ENCODE data around the gene TMEM235. TPM values are rescaled to one million over a fixed set of nuclear protein-coding genes. Genes with fewer than 3 reads are reported as not detected.
A peak's percentile ranks its signal among the peaks of the same experiment; 100 is the strongest.

TMEM235 gene
- total and polyA plus RNA-seq, 9 of the 15 experiments (the other 6 are each of a cell fraction or from before 2014, with no cell fraction given): not detected

DNA sequence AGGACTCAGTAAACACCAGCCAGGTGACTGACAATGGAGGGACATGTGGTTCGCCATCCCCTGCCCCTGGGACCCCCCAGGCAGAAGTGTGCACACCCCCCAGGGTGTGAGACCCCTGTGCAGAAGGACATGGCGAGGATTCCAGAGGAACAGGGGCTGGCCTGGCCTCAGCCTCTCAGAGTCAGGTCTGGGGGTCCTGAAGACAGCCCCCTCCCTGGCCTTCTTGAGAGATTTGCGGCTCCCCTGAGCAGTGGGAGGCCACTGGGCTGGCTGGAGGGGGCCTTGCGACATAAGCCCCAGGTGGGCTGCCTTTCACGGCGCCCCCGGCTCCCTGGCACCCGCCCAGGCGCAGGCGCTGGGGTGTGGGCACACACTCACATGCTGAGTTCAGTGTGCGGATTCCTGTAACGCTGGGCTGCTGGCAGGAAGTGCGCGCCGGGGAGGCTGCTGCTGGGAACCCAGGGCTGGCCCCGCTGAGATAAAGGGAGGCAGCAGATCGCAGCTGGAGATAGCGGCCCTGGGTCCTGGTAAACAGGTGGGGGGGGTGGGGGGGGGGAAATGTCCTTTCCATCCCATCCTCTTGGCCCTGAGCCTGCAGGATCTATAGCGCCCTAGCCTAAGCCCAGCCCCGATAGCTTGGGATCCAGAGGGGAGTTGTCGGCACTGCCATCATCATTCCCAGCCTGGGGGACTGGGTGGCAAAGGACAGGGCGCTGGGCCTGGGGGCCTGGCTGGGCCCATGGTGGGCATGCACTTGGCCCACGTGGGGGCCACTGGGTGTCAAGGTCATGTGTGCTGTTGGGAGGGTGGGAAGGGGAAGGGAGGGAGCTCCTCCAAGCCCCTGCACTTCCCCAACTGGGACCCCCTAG, 27.1 kb downstream of the TMEM235 start (continued):
- TF ChIP-seq ZNF184 (CRISPR knock-in tag; IDR thresholded peaks at IDR 0.05) (no peak), CXXC5 (CRISPR knock-in tag; IDR thresholded peaks at IDR 0.05) (peak; percentile 87), MGA (IDR thresholded peaks at IDR 0.05) (no peak; the same call in 1 of the 2 replicates), JUND (IDR thresholded peaks at IDR 0.05; ENCODE audit: borderline replicate concordance, low read depth, low read length) (peak; percentile 26; the same call in 1 of the 2 replicates), JUND (tag; IDR thresholded peaks at IDR 0.05; ENCODE audit: borderline replicate concordance, low read depth, low read length) (peak; percentile 53; the same call in 1 of the 3 replicates), TARDBP (IDR thresholded peaks at IDR 0.05) (no peak), TRIM28 (IDR thresholded peaks at IDR 0.05) (no peak), ZNF695 (CRISPR knock-in tag; IDR thresholded peaks at IDR 0.05) (no peak), NFYB (IDR thresholded peaks at IDR 0.05; ENCODE audit: extremely low read depth, insufficient read length) (no peak), FOSL1 (tag; conservative IDR thresholded peaks at IDR 0.05) (no peak; the same call in 1 of the 2 replicates), HEY1 (CRISPR knock-in tag; IDR thresholded peaks at IDR 0.05; ENCODE audit: borderline replicate concordance) (no peak), SIX5 (IDR thresholded peaks at IDR 0.05; ENCODE audit: borderline replicate concordance in 1 of 2, insufficient read depth in 1 of 2, low read depth in 1 of 2, low read length in 2 of 2) (no peak)
- TF ChIP-seq, protein P1, sequence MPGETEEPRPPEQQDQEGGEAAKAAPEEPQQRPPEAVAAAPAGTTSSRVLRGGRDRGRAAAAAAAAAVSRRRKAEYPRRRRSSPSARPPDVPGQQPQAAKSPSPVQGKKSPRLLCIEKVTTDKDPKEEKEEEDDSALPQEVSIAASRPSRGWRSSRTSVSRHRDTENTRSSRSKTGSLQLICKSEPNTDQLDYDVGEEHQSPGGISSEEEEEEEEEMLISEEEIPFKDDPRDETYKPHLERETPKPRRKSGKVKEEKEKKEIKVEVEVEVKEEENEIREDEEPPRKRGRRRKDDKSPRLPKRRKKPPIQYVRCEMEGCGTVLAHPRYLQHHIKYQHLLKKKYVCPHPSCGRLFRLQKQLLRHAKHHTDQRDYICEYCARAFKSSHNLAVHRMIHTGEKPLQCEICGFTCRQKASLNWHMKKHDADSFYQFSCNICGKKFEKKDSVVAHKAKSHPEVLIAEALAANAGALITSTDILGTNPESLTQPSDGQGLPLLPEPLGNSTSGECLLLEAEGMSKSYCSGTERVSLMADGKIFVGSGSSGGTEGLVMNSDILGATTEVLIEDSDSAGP (CRISPR knock-in tag; IDR thresholded peaks at IDR 0.05): no peak
